ENCODE results near the gene MPC2. TPM values are rescaled to one million over a fixed set of nuclear protein-coding genes. Genes with fewer than 3 reads are reported as not detected.

Gene MPC2
- total RNA-seq, 1 donor from 2014 or later, result 33.7 TPM

GRCh38 chr1:167882376-167882775 lies 54.5 kb downstream of the MPC2 start:
- H3K27me3 Mint-ChIP-seq (ENCODE audit: unreplicated experiment), result peaks cover 3% of the 10 kb centered on the region
- no peaks in the 10 kb centered on the region for H3K9me3 Mint-ChIP-seq (ENCODE audit: unreplicated experiment)
- H3K4me1 Mint-ChIP-seq (ENCODE audit: unreplicated experiment), result peaks cover 4% of the 10 kb centered on the region
- H3K4me3 Mint-ChIP-seq (ENCODE audit: unreplicated experiment), result no peak overlapping the region
- no peaks in the 10 kb centered on the region for H3K36me3 Mint-ChIP-seq (ENCODE audit: low read depth, unreplicated experiment)
- H3K27ac Mint-ChIP-seq (ENCODE audit: unreplicated experiment), result no peak overlapping the region
- no peak for DNase-seq (ENCODE audit: low spot score)
- TF ChIP-seq CTCF (IDR thresholded peaks at IDR 0.05; ENCODE audit: unreplicated experiment), result no peak

- H3K27me3 Mint-ChIP-seq (ENCODE audit: unreplicated experiment), result peaks cover 3% of the 10 kb centered on the region
Measured at GRCh38 chr1:167881786-167882185, 55.1 kb downstream of the MPC2 start.

GRCh38 chr1:167881069-167881468 lies 55.8 kb downstream of the MPC2 start:
- Mint-ChIP-seq H3K27me3 (ENCODE audit: unreplicated experiment) (peaks cover 3% of the 10 kb centered on the region), H3K36me3 (ENCODE audit: low read depth, unreplicated experiment) (no peaks in the 10 kb centered on the region), H3K27ac (ENCODE audit: unreplicated experiment) (no peak overlapping the region), H3K4me3 (ENCODE audit: unreplicated experiment) (no peak overlapping the region), H3K4me1 (ENCODE audit: unreplicated experiment) (peaks cover 4% of the 10 kb centered on the region), H3K9me3 (ENCODE audit: unreplicated experiment) (no peaks in the 10 kb centered on the region)
- TF ChIP-seq CTCF (IDR thresholded peaks at IDR 0.05; ENCODE audit: unreplicated experiment), result no peak
- no peak for DNase-seq (ENCODE audit: low spot score)

More at GRCh38 chr1:167881786-167882185, 55.1 kb downstream of the MPC2 start:
- H3K27ac Mint-ChIP-seq (ENCODE audit: unreplicated experiment), result no peak overlapping the region
- H3K36me3 Mint-ChIP-seq (ENCODE audit: low read depth, unreplicated experiment), result no peaks in the 10 kb centered on the region
- H3K4me3 Mint-ChIP-seq (ENCODE audit: unreplicated experiment), result no peak overlapping the region
- H3K9me3 Mint-ChIP-seq (ENCODE audit: unreplicated experiment), result no peaks in the 10 kb centered on the region
- no peak for DNase-seq (ENCODE audit: low spot score)
- no peak for TF ChIP-seq CTCF (IDR thresholded peaks at IDR 0.05; ENCODE audit: unreplicated experiment)
- peaks cover 4% of the 10 kb centered on the region for H3K4me1 Mint-ChIP-seq (ENCODE audit: unreplicated experiment)

- H3K27me3 Mint-ChIP-seq (ENCODE audit: unreplicated experiment), result peaks cover 3% of the 10 kb centered on the region
Measured at GRCh38 chr1:167880580-167881021, 56.3 kb downstream of the MPC2 start.

GRCh38 chr1:167879508-167879907 lies 57.4 kb downstream of the MPC2 start:
- Mint-ChIP-seq H3K4me1 (ENCODE audit: unreplicated experiment) (peaks cover 4% of the 10 kb centered on the region), H3K36me3 (ENCODE audit: low read depth, unreplicated experiment) (no peaks in the 10 kb centered on the region), H3K27ac (ENCODE audit: unreplicated experiment) (no peak overlapping the region), H3K27me3 (ENCODE audit: unreplicated experiment) (peaks cover 3% of the 10 kb centered on the region), H3K4me3 (ENCODE audit: unreplicated experiment) (no peak overlapping the region), H3K9me3 (ENCODE audit: unreplicated experiment) (no peaks in the 10 kb centered on the region)
- no peak for DNase-seq (ENCODE audit: low spot score)
- no peak for TF ChIP-seq CTCF (IDR thresholded peaks at IDR 0.05; ENCODE audit: unreplicated experiment)

More at GRCh38 chr1:167880580-167881021, 56.3 kb downstream of the MPC2 start:
- H3K4me1 Mint-ChIP-seq (ENCODE audit: unreplicated experiment), result peaks cover 4% of the 10 kb centered on the region
- no peaks in the 10 kb centered on the region for H3K36me3 Mint-ChIP-seq (ENCODE audit: low read depth, unreplicated experiment)
- no peak overlapping the region for H3K4me3 Mint-ChIP-seq (ENCODE audit: unreplicated experiment)
- DNase-seq (ENCODE audit: low spot score), result no peak
- no peak for TF ChIP-seq CTCF (IDR thresholded peaks at IDR 0.05; ENCODE audit: unreplicated experiment)
- H3K27ac Mint-ChIP-seq (ENCODE audit: unreplicated experiment), result no peak overlapping the region
- no peaks in the 10 kb centered on the region for H3K9me3 Mint-ChIP-seq (ENCODE audit: unreplicated experiment)
